Smooth muscle cell (in vitro differentiated cells): ENCODE data around the gene CDK1. TPM values are rescaled to one million over a fixed set of nuclear protein-coding genes. Genes with fewer than 3 reads are reported as not detected.

Experiments used
- DNase-seq: peaks from one replicate; lab custom pipeline; 2025; ENCODE audit not compliant: unreplicated experiment; lab: John Stamatoyannopoulos, UW
- H2AFZ ChIP-seq: fragments of 200-600 bp; sonication (generic); 2 replicates; pipeline ENCODE4 v1.6.0; 2016; ENCODE audit warnings: antibody characterized with exemption, low read depth, mild to moderate bottlenecking
- H3F3A ChIP-seq: fragments of 200-600 bp; sonication (generic); 2 replicates; pipeline ENCODE4 v1.6.0; 2017; ENCODE audit warnings: antibody characterized with exemption, low read depth
- H3K27ac ChIP-seq: fragments of 200-600 bp; sonication (generic); 2 replicates; pipeline ENCODE4 v1.5.1; 2016; ENCODE audit warnings: low read depth, mild to moderate bottlenecking
- H3K27me3 ChIP-seq: fragments of 200-600 bp; sonication (generic); 2 replicates; pipeline ENCODE4 v1.6.1; 2016; ENCODE audit warnings: low read depth, mild to moderate bottlenecking
- H3K36me3 ChIP-seq: fragments of 200-600 bp; sonication (generic); 2 replicates; pipeline ENCODE4 v1.5.1; 2016; ENCODE audit warnings: low read depth
- H3K4me1 ChIP-seq: fragments of 200-600 bp; sonication (generic); 2 replicates; pipeline ENCODE4 v1.5.1; 2016; ENCODE audit warnings: low read depth
- H3K4me2 ChIP-seq: fragments of 200-600 bp; sonication (generic); 2 replicates; pipeline ENCODE4 v1.6.0; 2016; ENCODE audit warnings: mild to moderate bottlenecking
- H3K4me3 ChIP-seq: fragments of 200-600 bp; sonication (generic); 2 replicates; pipeline ENCODE4 v1.5.1; 2016; ENCODE audit warnings: mild to moderate bottlenecking
- H3K79me2 ChIP-seq: fragments of 200-600 bp; sonication (generic); 2 replicates; pipeline ENCODE4 v1.6.0; 2016; ENCODE audit warnings: low read depth, mild to moderate bottlenecking
- H3K9ac ChIP-seq: fragments of 200-600 bp; sonication (generic); 2 replicates; pipeline ENCODE4 v1.6.0; 2016; ENCODE audit warnings: low read depth
- H3K9me3 ChIP-seq: fragments of 200-600 bp; sonication (generic); replicated peaks from 2 replicates; pipeline ENCODE4 v1.5.1; 2016; ENCODE audit warnings: low read depth
- H4K20me1 ChIP-seq: fragments of 200-600 bp; sonication (generic); 2 replicates; pipeline ENCODE4 v1.6.0; 2016; ENCODE audit warnings: low read depth
- WGBS: methylation state at CpG from one replicate; pipeline ENCODE4 v1.1.7; 2016; ENCODE audit warnings: low lambda C conversion rate; 5-methylcytosine and 5-hydroxymethylcytosine counted together
- polyA plus RNA-seq: library from polyadenylated mRNA; unstranded; fragments of >200 nt; fragmentation: Nextera tagmentation; extraction: Ambion mirVana; gene quantifications from 2 replicates; pipeline ENCODE4 v1.2.1, GENCODE V29; 2016
- total RNA-seq: library from RNA; depleted of rRNA; stranded (reverse); fragments of >200 nt; gene quantifications from 2 replicates; pipeline ENCODE4 v1.2.3, GENCODE V29; 2014
- TF ChIP-seq, protein P1 (sequence below): fragments of 200-600 bp; sonication (generic); IDR thresholded peaks from 2 replicates; pipeline ENCODE4 v1.5.1; 2017; ENCODE audit warnings: borderline replicate concordance, mild to moderate bottlenecking, antibody characterized with exemption; ENCODE audit not compliant: insufficient read depth, poor library complexity, severe bottlenecking

CDK1 gene
- total RNA-seq (55.3 and 56.5 TPM in 2 replicates), polyA plus RNA-seq (44.0 and 46.6 TPM in 2 replicates)

DNA sequence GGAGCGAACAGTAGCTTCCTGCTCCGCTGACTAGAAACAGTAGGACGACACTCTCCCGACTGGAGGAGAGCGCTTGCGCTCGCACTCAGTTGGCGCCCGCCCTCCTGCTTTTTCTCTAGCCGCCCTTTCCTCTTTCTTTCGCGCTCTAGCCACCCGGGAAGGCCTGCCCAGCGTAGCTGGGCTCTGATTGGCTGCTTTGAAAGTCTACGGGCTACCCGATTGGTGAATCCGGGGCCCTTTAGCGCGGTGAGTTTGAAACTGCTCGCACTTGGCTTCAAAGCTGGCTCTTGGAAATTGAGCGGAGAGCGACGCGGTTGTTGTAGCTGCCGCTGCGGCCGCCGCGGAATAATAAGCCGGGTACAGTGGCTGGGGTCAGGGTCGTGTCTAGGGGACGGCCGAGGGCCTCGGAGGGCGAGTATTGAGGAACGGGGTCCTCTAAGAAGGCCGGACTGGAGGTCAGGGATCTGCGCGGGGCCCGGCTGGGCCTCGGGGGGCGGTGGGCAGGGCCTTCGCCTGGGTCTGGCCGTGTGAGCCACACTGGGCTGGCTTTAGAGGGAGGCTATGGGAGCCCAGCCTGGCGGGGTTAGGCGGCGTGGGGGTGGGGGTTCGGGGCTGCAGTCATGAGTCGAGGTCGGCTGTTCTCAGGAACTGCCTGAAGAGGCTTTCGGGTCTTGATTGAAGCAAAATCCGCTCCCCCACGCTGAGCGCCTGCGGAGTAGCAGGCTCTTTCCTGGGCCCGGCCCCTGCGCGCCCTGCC is at the start of gene CDK1:
Gene CDK1 (plus strand): TSS at position 265 of the 757 bp plus-strand sequence. CDS start 1,688 bp downstream, outside the sequence.
- no peaks in the 10 kb centered on the region for H3K9me3 ChIP-seq
- peak within 1 kb of the TSS; percentile 80 for H3K4me3 ChIP-seq
- peak within 1 kb of the TSS; percentile 40 for H3K27ac ChIP-seq
- no peaks in the 10 kb centered on the region for H4K20me1 ChIP-seq
- DNase-seq = peak; percentile 82
- peak within 1 kb of the TSS; percentile 69 for H3K9ac ChIP-seq
- H3K4me2 ChIP-seq = peak within 1 kb of the TSS; percentile 93
- no peaks in the 10 kb centered on the region for H3K36me3 ChIP-seq
- H3K79me2 ChIP-seq = peaks cover 49% of the 10 kb centered on the region
- H3K4me1 ChIP-seq = peaks cover 33% of the 10 kb centered on the region
- TF ChIP-seq, protein P1, sequence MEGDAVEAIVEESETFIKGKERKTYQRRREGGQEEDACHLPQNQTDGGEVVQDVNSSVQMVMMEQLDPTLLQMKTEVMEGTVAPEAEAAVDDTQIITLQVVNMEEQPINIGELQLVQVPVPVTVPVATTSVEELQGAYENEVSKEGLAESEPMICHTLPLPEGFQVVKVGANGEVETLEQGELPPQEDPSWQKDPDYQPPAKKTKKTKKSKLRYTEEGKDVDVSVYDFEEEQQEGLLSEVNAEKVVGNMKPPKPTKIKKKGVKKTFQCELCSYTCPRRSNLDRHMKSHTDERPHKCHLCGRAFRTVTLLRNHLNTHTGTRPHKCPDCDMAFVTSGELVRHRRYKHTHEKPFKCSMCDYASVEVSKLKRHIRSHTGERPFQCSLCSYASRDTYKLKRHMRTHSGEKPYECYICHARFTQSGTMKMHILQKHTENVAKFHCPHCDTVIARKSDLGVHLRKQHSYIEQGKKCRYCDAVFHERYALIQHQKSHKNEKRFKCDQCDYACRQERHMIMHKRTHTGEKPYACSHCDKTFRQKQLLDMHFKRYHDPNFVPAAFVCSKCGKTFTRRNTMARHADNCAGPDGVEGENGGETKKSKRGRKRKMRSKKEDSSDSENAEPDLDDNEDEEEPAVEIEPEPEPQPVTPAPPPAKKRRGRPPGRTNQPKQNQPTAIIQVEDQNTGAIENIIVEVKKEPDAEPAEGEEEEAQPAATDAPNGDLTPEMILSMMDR = no peak
- H3K27me3 ChIP-seq = no peaks in the 10 kb centered on the region
- 1% methylated on average over 39 of the region's 58 CpGs for WGBS
- no peaks in the 10 kb centered on the region for H3F3A ChIP-seq
- H2AFZ ChIP-seq = peak within 1 kb of the TSS; percentile 97

DNA sequence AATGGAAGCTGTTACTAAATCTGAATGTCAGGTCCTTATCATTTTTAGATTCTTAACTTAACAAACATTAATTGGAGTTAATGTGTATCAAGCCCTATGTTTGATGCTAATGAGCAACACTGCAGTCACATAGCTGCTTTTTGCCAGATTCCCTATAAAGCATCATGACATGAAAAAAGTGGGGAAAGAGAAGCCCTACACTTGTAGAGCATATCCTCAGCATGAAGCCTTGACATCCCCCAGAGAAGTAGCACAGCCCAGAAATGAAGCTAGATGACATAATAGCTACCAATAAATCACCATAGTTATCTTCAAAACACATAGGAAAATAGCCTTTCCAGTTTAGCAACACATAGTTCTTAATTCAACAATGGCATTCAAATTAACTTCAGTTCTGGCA is 49.2 kb upstream of the CDK1 start:
- Histone ChIP-seq H3K27ac (peak overlapping the region; percentile 10), H4K20me1 (no peaks in the 10 kb centered on the region), H3K79me2 (peaks cover 70% of the 10 kb centered on the region), H2AFZ (no peak overlapping the region), H3K9ac (no peak overlapping the region), H3K9me3 (no peaks in the 10 kb centered on the region), H3K36me3 (no peaks in the 10 kb centered on the region), H3K27me3 (no peaks in the 10 kb centered on the region), H3F3A (no peaks in the 10 kb centered on the region), H3K4me1 (peaks cover 4% of the 10 kb centered on the region), H3K4me2 (peak overlapping the region; percentile 94), H3K4me3 (no peak overlapping the region)
- TF ChIP-seq, protein P1 = no peak
- no peak for DNase-seq

DNA sequence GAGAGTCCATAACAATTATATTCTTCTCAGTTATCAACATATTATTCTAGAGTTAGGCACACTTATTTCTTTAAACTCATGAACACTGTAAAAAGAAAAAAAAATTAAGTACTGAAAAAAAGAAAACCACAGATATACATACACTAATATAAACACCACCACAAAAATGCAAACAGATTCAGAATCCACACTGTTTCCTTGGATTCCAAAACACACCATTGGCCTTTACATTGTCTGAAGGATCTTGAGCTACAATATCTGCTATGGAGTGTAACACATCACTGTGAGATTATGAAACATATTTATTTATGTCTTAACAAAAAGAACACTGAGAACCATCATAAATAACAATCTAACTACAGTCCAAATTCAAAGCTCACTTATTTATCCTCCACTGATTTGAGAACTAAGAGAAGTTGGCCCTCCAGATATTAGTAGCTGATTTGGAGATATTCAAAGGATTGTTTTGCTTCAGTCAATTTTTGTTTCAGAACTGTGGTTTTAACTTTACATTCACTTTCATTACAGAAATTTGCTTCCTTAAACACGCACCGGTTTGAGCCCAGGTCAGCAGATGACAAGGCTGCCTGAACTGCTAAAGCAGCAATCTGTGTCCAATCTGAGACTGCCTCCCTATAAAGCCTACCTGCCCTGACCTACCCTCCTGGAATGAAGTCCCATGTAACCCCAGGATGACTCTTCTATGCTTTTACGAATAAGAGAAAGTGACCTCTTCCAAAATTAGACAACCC is 47.0 kb upstream of the CDK1 start:
- Histone ChIP-seq H3K4me3 (peak overlapping the region; percentile 81), H3K36me3 (no peaks in the 10 kb centered on the region), H3F3A (no peaks in the 10 kb centered on the region), H3K79me2 (peaks cover 64% of the 10 kb centered on the region), H3K4me1 (peaks cover 9% of the 10 kb centered on the region), H3K9me3 (no peaks in the 10 kb centered on the region), H3K27ac (peak overlapping the region; percentile 69), H3K9ac (peak overlapping the region; percentile 78), H3K27me3 (no peaks in the 10 kb centered on the region), H4K20me1 (no peaks in the 10 kb centered on the region), H2AFZ (peak overlapping the region; percentile 97), H3K4me2 (peak overlapping the region; percentile 94)
- TF ChIP-seq, protein P1 = no peak
- no peak for DNase-seq
- 45% methylated on average over 3 of the region's 3 CpGs for WGBS
